Measurements from ENCODE around the gene LANCL3. TPM values are rescaled to one million over a fixed set of nuclear protein-coding genes. Genes with fewer than 3 reads are reported as not detected.

Gene LANCL3
- polyA plus RNA-seq, 1 experiment: 0.01 TPM

- no peaks in the 10 kb centered on the region for H3K9me3 ChIP-seq (ENCODE audit: control insufficient read depth, insufficient read depth, low read length)
- H3K27ac ChIP-seq (ENCODE audit: low read depth, low read length): no peak overlapping the region
- H3K27me3 ChIP-seq (ENCODE audit: control insufficient read depth, insufficient read depth, low read length): no peaks in the 10 kb centered on the region
- H3K4me3 ChIP-seq (ENCODE audit: low read depth, low read length): no peak overlapping the region
- ChIA-PET POLR2A (no interaction called here), CTCF (no interaction called here)
- TF ChIP-seq CTCF (IDR thresholded peaks at IDR 0.05; ENCODE audit: low read depth, low read length): no peak
- no peak for DNase-seq (ENCODE audit: low read depth, low spot score)
These were observed 107.1 kb downstream of the LANCL3 start for GRCh38 chrX:37678574-37678973.

GRCh38 chrX:37679230-37679629 lies 107.8 kb downstream of the LANCL3 start:
- Histone ChIP-seq H3K27me3 (ENCODE audit: control insufficient read depth, insufficient read depth, low read length) (no peaks in the 10 kb centered on the region), H3K9me3 (ENCODE audit: control insufficient read depth, insufficient read depth, low read length) (no peaks in the 10 kb centered on the region), H3K4me3 (ENCODE audit: low read depth, low read length) (no peak overlapping the region), H3K27ac (ENCODE audit: low read depth, low read length) (no peak overlapping the region)
- DNase-seq (ENCODE audit: low read depth, low spot score): no peak
- TF ChIP-seq CTCF (IDR thresholded peaks at IDR 0.05; ENCODE audit: low read depth, low read length): no peak
- CTCF ChIA-PET: no interaction called here
- POLR2A ChIA-PET: no interaction called here

- H3K27me3 ChIP-seq (ENCODE audit: control insufficient read depth, insufficient read depth, low read length): no peaks in the 10 kb centered on the region
- no peak overlapping the region for H3K27ac ChIP-seq (ENCODE audit: low read depth, low read length)
- H3K4me3 ChIP-seq (ENCODE audit: low read depth, low read length): no peak overlapping the region
- H3K9me3 ChIP-seq (ENCODE audit: control insufficient read depth, insufficient read depth, low read length): no peaks in the 10 kb centered on the region
- CTCF ChIA-PET: no interaction called here
- no peak for TF ChIP-seq CTCF (IDR thresholded peaks at IDR 0.05; ENCODE audit: low read depth, low read length)
- DNase-seq (ENCODE audit: low read depth, low spot score): no peak
- POLR2A ChIA-PET: no interaction called here
These were observed 108.4 kb downstream of the LANCL3 start for GRCh38 chrX:37679888-37680287.

- CTCF ChIA-PET: interaction anchor here (1.1 kb wide), 1 partner anchor 141 kb away, joined by 3 read pairs; no protein-coding TSS in a partner anchor
- DNase-seq (ENCODE audit: low read depth, low spot score): no peak
These were observed 113.0 kb downstream of the LANCL3 start for GRCh38 chrX:37684426-37684825.

GRCh38 chrX:37684973-37685372 lies 113.5 kb downstream of the LANCL3 start:
- TF ChIP-seq CTCF (IDR thresholded peaks at IDR 0.05; ENCODE audit: low read depth, low read length): no peak
- Histone ChIP-seq H3K27ac (ENCODE audit: low read depth, low read length) (no peak overlapping the region), H3K4me3 (ENCODE audit: low read depth, low read length) (no peak overlapping the region), H3K27me3 (ENCODE audit: control insufficient read depth, insufficient read depth, low read length) (no peaks in the 10 kb centered on the region), H3K9me3 (ENCODE audit: control insufficient read depth, insufficient read depth, low read length) (no peaks in the 10 kb centered on the region)
- CTCF ChIA-PET: no interaction called here
- POLR2A ChIA-PET: no interaction called here
- DNase-seq (ENCODE audit: low read depth, low spot score): no peak

More at GRCh38 chrX:37684426-37684825, 113.0 kb downstream of the LANCL3 start:
- TF ChIP-seq CTCF (IDR thresholded peaks at IDR 0.05; ENCODE audit: low read depth, low read length): no peak
- no peaks in the 10 kb centered on the region for H3K9me3 ChIP-seq (ENCODE audit: control insufficient read depth, insufficient read depth, low read length)
- H3K4me3 ChIP-seq (ENCODE audit: low read depth, low read length): no peak overlapping the region
- no peaks in the 10 kb centered on the region for H3K27me3 ChIP-seq (ENCODE audit: control insufficient read depth, insufficient read depth, low read length)
- no peak overlapping the region for H3K27ac ChIP-seq (ENCODE audit: low read depth, low read length)
- POLR2A ChIA-PET: no interaction called here
